SHP77 (cell line): ENCODE results near the gene FAM200B.
A peak's percentile ranks its signal among the peaks of the same experiment; 100 is the strongest.

Experiments
- DNase-seq, 2 experiments: peaks; one replicate each; lab custom pipeline; 2025; lab: John Stamatoyannopoulos, UW

Gene FAM200B

GRCh38 chr4:15681372-15682241 lies at the start of gene FAM200B:
Gene FAM200B (plus strand): TSS chr4:15681827. CDS start chr4:15686978, 5,151 bp downstream.
- peak; percentile 80 to 90 for DNase-seq

- no peak for DNase-seq
These were observed 44.8 kb upstream of the FAM200B start for GRCh38 chr4:15636818-15637217.

- DNase-seq, result no peak
These were observed 43.2 kb upstream of the FAM200B start for GRCh38 chr4:15638418-15638817.

GRCh38 chr4:15648600-15648999 lies 33.0 kb upstream of the FAM200B start:
- no peak for DNase-seq

- peak; percentile 40 for DNase-seq
These were observed 31.6 kb upstream of the FAM200B start for GRCh38 chr4:15649914-15650545.

- no peak for DNase-seq
These were observed 30.0 kb upstream of the FAM200B start for GRCh38 chr4:15651676-15652075.

GRCh38 chr4:15652191-15652590 lies 29.4 kb upstream of the FAM200B start:
- no peak for DNase-seq

- no peak for DNase-seq
These were observed 28.8 kb upstream of the FAM200B start for GRCh38 chr4:15652841-15653240.

GRCh38 chr4:15653420-15653819 lies 28.2 kb upstream of the FAM200B start:
- no peak for DNase-seq

- DNase-seq, result no peak
These were observed 27.6 kb upstream of the FAM200B start for GRCh38 chr4:15653864-15654592.

- peak in 1 of 2 experiments; percentile 24 for DNase-seq
These were observed 26.9 kb upstream of the FAM200B start for GRCh38 chr4:15654593-15655222.

GRCh38 chr4:15655223-15656037 lies 26.2 kb upstream of the FAM200B start, which contains the start of gene FBXL5:
Gene FBXL5 (minus strand): TSS chr4:15655357. CDS start chr4:15655287, 70 bp downstream.
- DNase-seq, result peak; percentile 13 to 50

- DNase-seq, result peak; percentile 50 to 60
These were observed 25.6 kb upstream of the FAM200B start for GRCh38 chr4:15656038-15656470.

GRCh38 chr4:15657366-15657765 lies 24.3 kb upstream of the FAM200B start:
- no peak for DNase-seq

GRCh38 chr4:15658136-15658770 lies 23.4 kb upstream of the FAM200B start:
- no peak for DNase-seq

GRCh38 chr4:15658781-15659180 lies 22.8 kb upstream of the FAM200B start:
- no peak for DNase-seq

- no peak for DNase-seq
These were observed 21.7 kb upstream of the FAM200B start for GRCh38 chr4:15659768-15660570.

GRCh38 chr4:15665753-15666365 lies 15.8 kb upstream of the FAM200B start:
- DNase-seq, result no peak

GRCh38 chr4:15667006-15667405 lies 14.6 kb upstream of the FAM200B start:
- DNase-seq, result no peak
